Measurements from ENCODE around the gene GEMIN8. TPM values are rescaled to one million over a fixed set of nuclear protein-coding genes. Genes with fewer than 3 reads are reported as not detected.

The GEMIN8 gene
- total RNA-seq, 1 experiment from 2014 or later, result 11.2 TPM

DNA sequence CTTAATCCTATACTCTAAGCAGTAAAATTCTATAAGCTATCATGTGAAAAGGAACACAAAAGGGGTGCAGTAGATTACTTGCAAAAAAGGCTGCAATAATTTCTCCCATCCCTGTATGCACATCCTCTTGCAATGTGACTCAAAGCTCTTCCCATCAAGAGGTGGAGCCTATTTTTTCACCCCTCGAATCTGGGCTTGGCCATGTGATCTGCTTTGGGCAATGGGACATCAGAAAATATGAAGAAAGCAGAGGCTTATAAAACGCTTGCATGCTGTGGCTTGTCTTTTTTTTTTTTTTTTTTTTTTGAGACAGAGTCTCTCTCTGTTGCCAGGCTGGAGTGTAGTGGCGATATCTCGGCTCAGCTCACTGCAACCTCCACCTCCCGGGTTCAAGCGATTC lies 33.0 kb downstream of the GEMIN8 start:
- DNase-seq (ENCODE audit: low read depth, low spot score) (no peak), ATAC-seq (no peak)
- H3K36me3 ChIP-seq (ENCODE audit: control insufficient read depth, insufficient read depth, low read length), result no peaks in the 10 kb centered on the region
- H3K4me1 ChIP-seq (ENCODE audit: control insufficient read depth, insufficient read depth, low read length), result no peaks in the 10 kb centered on the region
- intact Hi-C loops (cut with micrococcal nuclease; ENCODE audit: unreplicated experiment) (no loop called here), in situ Hi-C loops (cut with HindIII; ENCODE audit: low pct_unique_long_range_greater_than_20kb, low sequenced_read_pairs) (no loop called here)
- H3K27me3 ChIP-seq (ENCODE audit: control insufficient read depth, insufficient read depth, low read length), result no peaks in the 10 kb centered on the region
- H3K9me3 ChIP-seq (ENCODE audit: control insufficient read depth, insufficient read depth, low read depth, low read length), result no peaks in the 10 kb centered on the region
- H3K27ac ChIP-seq (ENCODE audit: low read length), result no peak overlapping the region
- no TSS peak for BruUV-seq (replicated peaks)
- CTCF ChIA-PET, result no interaction called here
- POLR2A ChIA-PET, result no interaction called here
- no peak for TF ChIP-seq POLR2AphosphoS5 (IDR thresholded peaks at IDR 0.05; ENCODE audit: low read depth, low read length)
- TF ChIP-seq SIN3A (IDR thresholded peaks at IDR 0.05; ENCODE audit: borderline replicate concordance, insufficient read depth, low read depth, low read length), result no peak
- no peak for TF ChIP-seq REST (IDR thresholded peaks at IDR 0.05; ENCODE audit: insufficient read depth in 1 of 2, low read depth in 2 of 2, low read length in 1 of 2)
- no peak for TF ChIP-seq TCF7L2 (IDR thresholded peaks at IDR 0.05; ENCODE audit: low read depth, low read length)
- no peak for TF ChIP-seq CTCF (IDR thresholded peaks at IDR 0.05)
- no peak overlapping the region for H3K4me3 ChIP-seq (ENCODE audit: low read depth in 2 of 2, low read length in 2 of 2)

GRCh38 chrX:13994536-13995080 lies 35.1 kb downstream of the GEMIN8 start:
- CTCF ChIA-PET, result no interaction called here
- in situ Hi-C loops (cut with HindIII; ENCODE audit: low pct_unique_long_range_greater_than_20kb, low sequenced_read_pairs), result no loop called here

More at GRCh38 chrX:13994536-13995080, 35.1 kb downstream of the GEMIN8 start:
- Histone ChIP-seq H3K4me1 (ENCODE audit: control insufficient read depth, insufficient read depth, low read length) (no peaks in the 10 kb centered on the region), H3K36me3 (ENCODE audit: control insufficient read depth, insufficient read depth, low read length) (no peaks in the 10 kb centered on the region), H3K27me3 (ENCODE audit: control insufficient read depth, insufficient read depth, low read length) (no peaks in the 10 kb centered on the region), H3K27ac (ENCODE audit: low read length) (no peak overlapping the region), H3K9me3 (ENCODE audit: control insufficient read depth, insufficient read depth, low read depth, low read length) (no peaks in the 10 kb centered on the region), H3K4me3 (ENCODE audit: low read depth in 2 of 2, low read length in 2 of 2) (no peak overlapping the region)
- ATAC-seq, result no peak
- intact Hi-C loops (cut with micrococcal nuclease; ENCODE audit: unreplicated experiment), result no loop called here
- POLR2A ChIA-PET, result no interaction called here
- DNase-seq (ENCODE audit: low read depth, low spot score), result no peak
- BruUV-seq (replicated peaks), result no TSS peak
- TF ChIP-seq POLR2AphosphoS5 (IDR thresholded peaks at IDR 0.05; ENCODE audit: low read depth, low read length), result no peak
- no peak for TF ChIP-seq REST (IDR thresholded peaks at IDR 0.05; ENCODE audit: insufficient read depth in 1 of 2, low read depth in 2 of 2, low read length in 1 of 2)
- no peak for TF ChIP-seq CTCF (IDR thresholded peaks at IDR 0.05)
- TF ChIP-seq TCF7L2 (IDR thresholded peaks at IDR 0.05; ENCODE audit: low read depth, low read length), result no peak
- TF ChIP-seq SIN3A (IDR thresholded peaks at IDR 0.05; ENCODE audit: borderline replicate concordance, insufficient read depth, low read depth, low read length), result no peak

Data from Panc1 (cell line).